B cell (primary cell): Measurements from ENCODE around the gene MUC5AC. TPM values are rescaled to one million over a fixed set of nuclear protein-coding genes. Genes with fewer than 3 reads are reported as not detected.

Experiments
- ATAC-seq: fragments of 200-7000 bp; cut with Tn5 transposase; one replicate; pipeline ENCODE4 v1.10.0; 2021; ENCODE audit warnings: low read depth, mild to moderate bottlenecking, moderate number of reproducible peaks, moderate library complexity
- CTCF ChIA-PET: fragments of 350-600 bp; sonication (Branson Sonifier 250); formaldehyde crosslinking; loops from one replicate; lab custom pipeline; 2021; ENCODE audit warnings: antibody characterized with exemption, inconsistent platforms; lab: Charles Lee
- POLR2A ChIA-PET: fragments of 350-600 bp; sonication (Branson Sonifier 250); formaldehyde crosslinking; loops from one replicate; lab custom pipeline; 2021; ENCODE audit warnings: antibody characterized with exemption; lab: Charles Lee
- DNase-seq: peaks from one replicate; pipeline ENCODE4 v3.0.0; 2013
- H2AFZ ChIP-seq: 2 replicates; pipeline ENCODE4 v1.6.1; 2012; ENCODE audit warnings: mild to moderate bottlenecking, low read depth, low read length; ENCODE audit not compliant: insufficient read depth, poor library complexity, severe bottlenecking
- H3K27ac ChIP-seq, 2 donors: 1 replicate in 1 of 2; 2 replicates in 1 of 2; pipeline ENCODE4 v1.5.1; 2012 to 2013; ENCODE audit warnings: low read length in 2 of 2, mild to moderate bottlenecking in 2 of 2, moderate library complexity in 1 of 2
- H3K27me3 ChIP-seq, 4 experiments: fragments of 200-600 bp in 1 of 4; sonication (generic) in 1 of 4; replicated peaks in 1 of 4; 1 replicate in 2 of 4; 2 replicates in 2 of 4; pipeline versions ENCODE4 v1.6.1 to v1.7.0; 2013 to 2016; ENCODE audit warnings: low read length in 3 of 4, mild to moderate bottlenecking in 2 of 4, mixed read lengths in 1 of 4, moderate library complexity in 1 of 4; ENCODE audit not compliant: insufficient read depth in 4 of 4, control insufficient read depth in 3 of 4; ENCODE audit errors: control extremely low read depth in 1 of 4
- H3K36me3 ChIP-seq, 2 experiments: replicated peaks in 1 of 2; 1 replicate in 1 of 2; 2 replicates in 1 of 2; pipeline versions ENCODE4 v1.6.1 to v1.7.1; 2013; ENCODE audit warnings: low read length in 1 of 2; ENCODE audit not compliant: insufficient read depth in 2 of 2, control insufficient read depth in 1 of 2; ENCODE audit errors: control extremely low read depth in 1 of 2, extremely low read depth in 1 of 2
- H3K4me1 ChIP-seq, 2 donors: fragments of 200-600 bp in 1 of 2; sonication (generic) in 1 of 2; 1 replicate in 1 of 2; 2 replicates in 1 of 2; pipeline versions ENCODE4 v1.5.1 to v1.6.1; 2013 to 2017; ENCODE audit warnings: low read length in 2 of 2; ENCODE audit not compliant: control insufficient read depth in 2 of 2, insufficient read depth in 2 of 2
- H3K4me2 ChIP-seq: replicated peaks from 2 replicates; pipeline ENCODE3; 2012; ENCODE audit warnings: mild to moderate bottlenecking, low read depth, low read length; ENCODE audit not compliant: poor library complexity, severe bottlenecking
- H3K4me3 ChIP-seq, 5 experiments: fragments of 200-600 bp in 1 of 5; sonication (generic) in 1 of 5; 1 replicate in 3 of 5; 2 replicates in 2 of 5; pipeline versions ENCODE4 v1.5.1 to v1.7.0; 2011 to 2016; ENCODE audit warnings: low read length in 4 of 5, mild to moderate bottlenecking in 4 of 5, low read depth in 2 of 5, control low read depth in 1 of 5, moderate library complexity in 1 of 5; ENCODE audit not compliant: insufficient read depth in 1 of 5; ENCODE audit errors: control extremely low read depth in 1 of 5, extremely low read depth in 1 of 5
- H3K79me2 ChIP-seq: fragments of 200-600 bp; sonication (generic); one replicate; pipeline ENCODE4 v1.6.0; 2016; ENCODE audit warnings: low read length; ENCODE audit not compliant: control insufficient read depth, insufficient read depth
- H3K9ac ChIP-seq: fragments of 200-600 bp; sonication (generic); 2 replicates; pipeline ENCODE4 v1.6.1; 2017; ENCODE audit warnings: mild to moderate bottlenecking, low read length, moderate library complexity
- H3K9me3 ChIP-seq, 3 donors: one replicate each; pipeline versions ENCODE4 v1.6.1 to v1.7.1; 2013; ENCODE audit warnings: low read length in 2 of 3; ENCODE audit not compliant: control insufficient read depth in 2 of 3, insufficient read depth in 1 of 3; ENCODE audit errors: control extremely low read depth in 1 of 3
- H4K20me1 ChIP-seq: 2 replicates; pipeline ENCODE4 v1.6.0; 2012; ENCODE audit warnings: mild to moderate bottlenecking, low read length; ENCODE audit not compliant: insufficient read depth, control insufficient read depth, poor library complexity, severe bottlenecking
- H3K27ac Mint-ChIP-seq: one replicate; pipeline ENCODE4 v1.8.0; 2021; ENCODE audit warnings: mixed read lengths
- H3K27me3 Mint-ChIP-seq: one replicate; pipeline ENCODE4 v1.8.0; 2021; ENCODE audit warnings: mixed read lengths
- H3K4me1 Mint-ChIP-seq: one replicate; pipeline ENCODE4 v1.8.0; 2021; ENCODE audit warnings: mixed read lengths
- H3K4me3 Mint-ChIP-seq: one replicate; pipeline ENCODE4 v1.8.0; 2021; ENCODE audit warnings: mixed read lengths
- H3K9me3 Mint-ChIP-seq: one replicate; pipeline ENCODE4 v1.8.0; 2022; ENCODE audit warnings: mixed read lengths; ENCODE audit not compliant: insufficient read depth
- EZH2 ChIP-seq: IDR thresholded peaks from 2 replicates; pipeline ENCODE4 v1.6.1; 2012; ENCODE audit warnings: borderline replicate concordance, low read depth, mild to moderate bottlenecking, moderate library complexity, low read length; ENCODE audit not compliant: insufficient read depth, poor library complexity, severe bottlenecking
- WGBS: methylation state at CpG from one replicate; pipeline ENCODE4 v1.1.5; 2013; ENCODE audit warnings: missing lambda C conversion rate; ENCODE audit not compliant: insufficient coverage; 5-methylcytosine and 5-hydroxymethylcytosine counted together
- intact Hi-C: fragments of 100-400 bp; cut with micrococcal nuclease; formaldehyde crosslinking; loops from one replicate; pipeline ENCODE4 v1.10.0; 2022
- polyA plus RNA-seq: library from polyadenylated mRNA; depleted of rRNA; stranded (reverse); fragments of >200 nt; gene quantifications from 2 replicates; pipeline ENCODE4 v1.2.3, GENCODE V29; 2012
- total RNA-seq, 2 donors: library from RNA; stranded (reverse); fragments of 120-200 nt in 1 of 2; gene quantifications; 1 replicate in 1 of 2; 2 replicates in 1 of 2; pipeline versions ENCODE4 v1.2.3 to v1.2.4, GENCODE V29; 2013 to 2022
- TF ChIP-seq, protein P1 (sequence below): fragments of 200-600 bp; IDR thresholded peaks from one replicate; pipeline ENCODE4 v1.8.0; 2022; ENCODE audit warnings: antibody characterized with exemption, mild to moderate bottlenecking

The MUC5AC gene
- total and polyA plus RNA-seq, 2 donors (not counting 1 experiment from before 2014, with no cell fraction given): not detected

DNA sequence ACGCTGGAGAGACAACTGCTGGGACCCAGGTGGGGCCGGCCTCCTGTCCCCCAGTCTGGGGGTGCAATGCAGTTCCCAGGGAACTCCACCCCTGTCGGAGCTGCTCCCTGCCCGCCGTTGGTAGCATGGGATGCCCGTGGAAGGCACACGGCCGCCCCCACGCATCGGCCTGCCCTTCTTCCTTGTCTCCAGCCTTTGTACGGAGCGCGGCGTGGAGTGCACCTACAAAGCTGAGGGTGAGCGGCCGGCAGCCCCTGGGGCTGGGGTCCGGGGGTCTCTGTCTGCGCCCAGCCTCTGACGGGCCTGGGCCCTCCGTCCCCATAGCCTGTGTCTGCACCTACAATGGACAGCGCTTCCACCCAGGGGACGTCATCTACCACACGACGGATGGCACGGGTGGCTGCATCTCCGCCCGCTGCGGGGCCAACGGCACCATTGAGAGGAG, 23.2 kb downstream of the MUC5AC start:
- intact Hi-C loops: no loop called here
- no peak overlapping the region for H3K4me3 Mint-ChIP-seq
- no peaks in the 10 kb centered on the region for H3K79me2 ChIP-seq
- no peak for ATAC-seq
- H3K9ac ChIP-seq: no peak overlapping the region
- no peaks in the 10 kb centered on the region for H3K36me3 ChIP-seq
- H3K4me1 Mint-ChIP-seq: no peaks in the 10 kb centered on the region
- no peaks in the 10 kb centered on the region for H3K4me1 ChIP-seq
- no peak overlapping the region for H3K27ac Mint-ChIP-seq
- no peak overlapping the region for H2AFZ ChIP-seq
- TF ChIP-seq EZH2: no peak
- TF ChIP-seq, protein P1, sequence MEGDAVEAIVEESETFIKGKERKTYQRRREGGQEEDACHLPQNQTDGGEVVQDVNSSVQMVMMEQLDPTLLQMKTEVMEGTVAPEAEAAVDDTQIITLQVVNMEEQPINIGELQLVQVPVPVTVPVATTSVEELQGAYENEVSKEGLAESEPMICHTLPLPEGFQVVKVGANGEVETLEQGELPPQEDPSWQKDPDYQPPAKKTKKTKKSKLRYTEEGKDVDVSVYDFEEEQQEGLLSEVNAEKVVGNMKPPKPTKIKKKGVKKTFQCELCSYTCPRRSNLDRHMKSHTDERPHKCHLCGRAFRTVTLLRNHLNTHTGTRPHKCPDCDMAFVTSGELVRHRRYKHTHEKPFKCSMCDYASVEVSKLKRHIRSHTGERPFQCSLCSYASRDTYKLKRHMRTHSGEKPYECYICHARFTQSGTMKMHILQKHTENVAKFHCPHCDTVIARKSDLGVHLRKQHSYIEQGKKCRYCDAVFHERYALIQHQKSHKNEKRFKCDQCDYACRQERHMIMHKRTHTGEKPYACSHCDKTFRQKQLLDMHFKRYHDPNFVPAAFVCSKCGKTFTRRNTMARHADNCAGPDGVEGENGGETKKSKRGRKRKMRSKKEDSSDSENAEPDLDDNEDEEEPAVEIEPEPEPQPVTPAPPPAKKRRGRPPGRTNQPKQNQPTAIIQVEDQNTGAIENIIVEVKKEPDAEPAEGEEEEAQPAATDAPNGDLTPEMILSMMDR: no peak
- no peaks in the 10 kb centered on the region for H3K27me3 ChIP-seq
- no peaks in the 10 kb centered on the region for H3K27me3 Mint-ChIP-seq
- no peaks in the 10 kb centered on the region for H3K9me3 Mint-ChIP-seq
- CTCF ChIA-PET: no interaction called here
- H3K27ac ChIP-seq: no peak overlapping the region
- POLR2A ChIA-PET: no interaction called here
- peaks cover 0 to 3% (median 0%) of the 10 kb centered on the region in 3 donors for H3K9me3 ChIP-seq
- WGBS: 93% methylated on average over 25 of the region's 29 CpGs
- H4K20me1 ChIP-seq: no peaks in the 10 kb centered on the region
- no peak for DNase-seq
- no peak overlapping the region for H3K4me2 ChIP-seq
- H3K4me3 ChIP-seq: no peak overlapping the region

DNA sequence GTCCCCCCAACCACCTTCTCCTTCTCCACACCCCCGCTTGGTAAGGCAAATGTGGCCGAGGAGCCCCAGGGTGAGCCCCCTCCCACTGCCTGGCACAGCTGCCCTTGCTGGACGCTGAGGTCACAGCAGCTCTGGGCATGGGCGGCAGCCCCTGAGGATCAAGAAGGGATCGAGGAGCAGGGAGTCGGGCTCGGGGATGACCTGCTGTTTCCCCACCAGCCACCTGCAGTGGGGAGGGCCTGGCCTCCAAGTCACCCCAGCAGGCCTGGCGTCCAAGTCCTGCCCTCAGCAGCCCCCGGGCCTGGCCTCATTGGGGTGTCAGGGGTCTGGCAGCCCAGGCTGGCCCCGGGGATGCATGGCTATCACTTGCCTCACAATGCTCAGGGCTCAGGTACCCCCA, 23.7 kb downstream of the MUC5AC start:
- POLR2A ChIA-PET: no interaction called here
- Mint-ChIP-seq H3K4me1 (no peaks in the 10 kb centered on the region), H3K9me3 (no peaks in the 10 kb centered on the region), H3K27me3 (no peaks in the 10 kb centered on the region), H3K27ac (no peak overlapping the region), H3K4me3 (no peak overlapping the region)
- 85% methylated on average over 10 of the region's 10 CpGs for WGBS
- no peaks in the 10 kb centered on the region for H3K79me2 ChIP-seq
- ATAC-seq (no peak), DNase-seq (no peak)
- H3K4me1 ChIP-seq: no peaks in the 10 kb centered on the region
- H3K4me3 ChIP-seq: no peak overlapping the region
- no peak overlapping the region for H3K4me2 ChIP-seq
- H3K36me3 ChIP-seq: no peaks in the 10 kb centered on the region
- intact Hi-C loops: no loop called here
- CTCF ChIA-PET: no interaction called here
- no peak overlapping the region for H2AFZ ChIP-seq
- H4K20me1 ChIP-seq: no peaks in the 10 kb centered on the region
- H3K9me3 ChIP-seq: peaks cover 0 to 3% (median 0%) of the 10 kb centered on the region in 3 donors
- no peak overlapping the region for H3K9ac ChIP-seq
- no peaks in the 10 kb centered on the region for H3K27me3 ChIP-seq
- TF ChIP-seq, protein P1: no peak
- TF ChIP-seq EZH2: no peak
- H3K27ac ChIP-seq: no peak overlapping the region
